GM19193 (cell line): ENCODE results near the gene MAN2C1.
A peak's percentile ranks its signal among the peaks of the same experiment; 100 is the strongest.

Experiments
- POLR2A ChIP-seq: IDR thresholded peaks from 4 replicates; pipeline ENCODE4 v1.6.1; 2011; ENCODE audit not compliant: insufficient read depth, insufficient read length; ENCODE audit errors: extremely low read depth

The MAN2C1 gene

DNA sequence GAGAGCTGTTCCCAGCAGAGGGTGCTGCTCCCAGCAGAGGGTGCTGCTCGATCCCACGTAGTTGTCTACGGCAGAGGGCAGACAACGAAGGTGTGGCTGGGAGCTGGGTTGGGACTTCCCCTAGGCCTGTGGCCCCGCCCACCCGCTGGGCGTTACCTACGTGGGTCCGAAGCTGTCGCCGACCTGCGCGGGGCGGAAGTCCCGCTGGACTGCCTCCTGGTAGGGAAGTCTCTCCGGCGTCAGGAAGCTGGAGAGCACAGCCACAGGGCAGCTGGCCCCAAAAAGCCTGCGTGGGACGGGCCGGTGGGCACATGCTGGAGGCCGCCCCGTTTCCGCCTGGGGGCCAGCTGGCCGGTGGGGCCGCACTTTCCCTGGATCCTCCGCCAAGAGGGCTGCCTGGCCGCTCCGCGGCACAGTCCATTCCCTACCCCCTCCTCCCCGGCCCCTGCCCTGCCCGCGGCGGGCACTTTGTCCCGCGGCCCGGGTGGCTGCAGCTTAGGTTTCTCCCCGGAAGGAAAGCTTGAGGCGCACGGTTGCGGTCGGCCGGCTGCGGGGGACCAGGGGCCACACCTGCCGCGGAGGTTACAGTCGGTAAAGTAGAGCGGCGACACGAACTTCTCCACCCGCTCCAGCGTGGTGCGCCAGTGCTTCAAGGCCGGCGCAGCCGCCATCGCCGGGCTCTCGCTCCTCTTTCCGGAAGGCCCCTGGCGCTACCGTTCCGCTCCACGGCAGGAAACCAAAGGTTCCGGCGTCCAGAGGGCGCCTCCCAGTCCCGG, at the start of gene MAN2C1:
Gene MAN2C1, minus strand, starts transcription at position 695 of the 776 bp plus-strand sequence. Its CDS starts 24 bp downstream, at position 671.
- peak; percentile 97 for TF ChIP-seq POLR2A

DNA sequence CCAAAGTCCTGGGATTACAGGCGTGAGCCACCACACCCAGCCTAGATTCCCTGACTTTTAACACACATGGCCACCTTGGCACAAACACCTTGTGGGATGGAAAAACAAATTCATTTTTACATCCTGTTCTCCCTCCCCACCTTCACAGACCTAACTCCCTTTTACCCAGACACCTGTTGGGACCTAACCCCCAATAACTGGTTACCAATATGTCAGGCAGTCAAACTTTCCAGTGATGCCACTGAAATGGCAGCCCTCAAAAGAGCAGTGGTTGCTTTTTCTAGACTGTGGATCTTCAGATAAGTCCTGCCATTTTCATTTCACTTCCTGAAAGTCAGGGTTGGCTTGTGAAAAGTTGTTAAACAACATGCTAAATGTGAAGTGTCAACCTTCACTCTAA, 48.2 kb upstream of the MAN2C1 start:
- TF ChIP-seq POLR2A = no peak

DNA sequence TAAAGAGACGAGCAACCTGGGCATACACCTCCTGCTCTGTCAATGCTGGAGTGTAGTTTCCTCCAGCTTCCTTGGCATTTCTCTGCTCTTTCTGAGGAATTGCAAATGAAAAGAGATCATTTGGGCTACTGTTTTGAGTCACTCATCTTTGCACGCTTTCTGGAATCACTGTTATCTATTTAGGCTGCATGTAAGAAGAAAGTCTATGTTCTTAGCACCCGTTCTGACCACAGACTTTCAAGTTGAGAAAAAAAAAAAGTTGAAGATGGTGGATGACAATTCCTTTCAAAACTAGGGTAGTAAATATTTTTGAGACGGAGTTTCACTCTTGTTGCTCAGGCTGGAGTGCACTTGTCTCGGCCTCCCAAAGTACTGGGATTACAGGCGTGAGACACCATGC, 41.8 kb upstream of the MAN2C1 start:
- TF ChIP-seq POLR2A = no peak

DNA sequence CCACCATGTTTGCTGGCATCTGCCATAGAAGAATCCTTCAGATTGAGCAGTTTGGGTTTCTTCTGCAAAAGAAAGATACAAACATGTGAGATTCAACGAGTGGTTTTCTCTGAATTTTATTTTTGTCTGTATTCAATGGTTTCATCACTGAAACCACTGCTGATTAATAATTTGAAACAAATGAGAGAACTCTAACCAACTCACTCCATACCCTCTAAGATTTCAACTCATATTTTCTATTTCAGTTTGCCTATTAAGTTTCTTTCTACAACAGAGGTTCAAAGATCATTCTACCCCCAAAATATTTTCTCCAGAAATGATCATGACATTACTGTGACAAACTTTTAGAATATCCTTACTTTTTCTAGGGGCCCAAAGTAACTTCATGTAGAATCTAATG, 38.7 kb upstream of the MAN2C1 start:
- no peak for TF ChIP-seq POLR2A

DNA sequence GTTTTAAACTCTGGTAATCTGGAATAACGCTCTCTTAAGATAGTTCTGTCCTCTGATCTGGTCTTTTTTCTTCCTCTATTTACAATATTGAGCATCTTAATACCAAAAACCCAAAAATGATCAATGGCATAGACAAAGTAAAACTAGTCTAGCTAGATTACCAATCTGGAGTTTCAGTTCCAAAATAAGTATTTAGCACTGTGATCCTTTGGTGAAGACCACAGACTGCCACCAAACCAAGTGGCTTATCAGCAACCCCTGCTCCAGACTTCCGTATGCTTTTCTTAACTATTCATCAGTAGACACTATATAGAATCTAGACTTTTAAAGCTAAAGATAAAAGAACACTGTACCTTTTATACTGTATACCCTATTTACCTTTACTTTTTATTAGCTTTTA, 35.5 kb upstream of the MAN2C1 start:
- no peak for TF ChIP-seq POLR2A

DNA sequence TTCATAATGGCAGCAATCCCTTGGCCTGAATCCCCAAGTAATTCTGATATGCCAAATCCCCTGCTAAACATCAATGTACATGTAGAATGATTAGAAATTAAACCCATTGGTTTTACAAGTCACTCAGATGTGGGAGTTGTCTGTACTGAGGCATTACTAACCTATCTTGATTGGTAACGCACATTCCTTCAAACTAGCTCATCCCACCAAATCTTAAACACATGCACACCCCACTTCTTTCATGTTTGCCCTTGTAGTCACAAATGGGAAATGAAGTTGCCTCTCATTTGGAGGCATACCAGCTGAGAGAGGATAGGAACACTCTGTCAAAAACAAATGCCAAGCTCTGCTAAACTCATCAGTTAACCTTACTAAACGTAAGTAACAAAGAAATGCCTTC, 29.1 kb upstream of the MAN2C1 start:
- no peak for TF ChIP-seq POLR2A

DNA sequence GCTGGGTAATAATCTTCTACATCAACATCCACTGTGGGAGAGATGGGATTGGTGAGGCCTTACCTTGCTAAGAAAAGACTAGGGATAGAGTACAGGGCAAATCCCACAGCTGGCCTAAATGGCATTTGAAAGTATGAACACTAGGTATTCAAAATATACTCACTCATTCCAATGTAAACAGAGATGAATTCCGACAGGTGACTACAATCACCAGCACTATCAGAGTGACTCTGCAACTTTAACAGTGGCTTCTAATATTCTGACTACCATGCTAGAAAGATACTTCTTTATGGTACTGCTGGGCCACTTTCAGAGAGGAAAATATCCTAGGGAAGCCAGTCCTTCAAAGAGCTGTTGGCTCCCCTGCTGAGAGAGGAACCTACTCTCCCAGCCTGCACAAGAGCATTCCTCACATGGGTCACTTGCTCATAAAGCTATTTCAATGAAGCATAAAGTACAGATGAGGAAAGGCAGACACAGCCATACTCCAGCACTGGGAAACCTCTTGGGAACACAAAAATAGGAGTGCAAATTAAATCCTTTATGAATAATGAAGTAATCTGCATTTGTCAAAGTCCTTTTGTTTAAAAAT, 21.5 kb upstream of the MAN2C1 start:
- no peak for TF ChIP-seq POLR2A

DNA sequence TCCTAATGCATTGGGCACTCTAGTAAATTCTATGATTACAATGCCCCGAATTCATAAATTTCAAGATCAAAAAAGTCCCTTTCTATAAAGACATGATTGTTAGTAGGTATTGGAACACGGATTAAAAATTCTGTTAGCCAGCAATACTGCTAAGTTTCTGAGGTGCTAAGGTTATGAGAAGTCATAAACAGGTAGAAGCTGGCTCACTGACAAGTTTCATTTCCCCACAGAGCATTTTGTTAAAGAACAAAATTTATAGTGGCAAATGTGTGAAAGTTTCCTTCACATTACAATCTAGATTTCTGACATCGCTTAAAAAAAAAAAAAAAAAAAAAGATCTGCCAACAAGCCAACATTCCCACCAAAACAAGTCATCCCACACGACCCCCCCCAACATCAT, 12.4 kb upstream of the MAN2C1 start:
- no peak for TF ChIP-seq POLR2A

DNA sequence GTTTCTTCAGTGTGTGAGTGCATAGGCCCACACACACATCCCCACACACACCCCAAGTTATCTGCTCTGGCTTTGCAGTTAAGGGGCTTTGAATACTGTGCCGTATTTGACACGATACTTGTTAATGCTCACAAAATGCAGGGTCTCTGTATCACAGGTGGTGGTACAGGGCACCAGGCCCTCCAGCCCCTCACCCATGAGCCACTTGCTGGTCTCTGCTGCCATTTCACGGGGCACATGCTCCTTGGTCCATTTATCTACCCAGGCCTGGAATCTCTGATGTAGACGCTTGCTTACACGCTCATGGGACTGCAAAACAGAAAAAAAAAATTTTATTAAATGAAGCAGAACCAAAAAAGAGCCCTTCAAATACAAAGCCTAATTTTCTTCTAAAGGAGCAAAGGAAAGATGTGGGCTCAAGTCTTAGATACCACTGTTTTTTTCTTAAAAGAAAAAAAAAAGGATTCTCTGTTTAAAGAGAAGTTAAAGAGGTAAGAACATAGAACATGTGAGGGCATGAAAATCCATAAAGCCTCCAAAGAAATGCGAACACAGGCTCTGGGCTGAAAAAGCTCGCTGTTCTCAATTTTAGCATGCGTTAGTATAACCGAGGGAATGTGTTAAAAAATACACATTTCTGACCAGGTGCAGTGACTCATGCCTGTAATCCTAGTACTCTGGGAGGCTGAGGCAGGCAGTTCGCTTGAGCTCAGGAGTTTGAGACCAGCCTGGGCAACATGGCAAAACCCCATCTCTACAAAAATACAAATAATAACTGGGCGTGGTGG, 3.7 kb upstream of the MAN2C1 start:
- no peak for TF ChIP-seq POLR2A

DNA sequence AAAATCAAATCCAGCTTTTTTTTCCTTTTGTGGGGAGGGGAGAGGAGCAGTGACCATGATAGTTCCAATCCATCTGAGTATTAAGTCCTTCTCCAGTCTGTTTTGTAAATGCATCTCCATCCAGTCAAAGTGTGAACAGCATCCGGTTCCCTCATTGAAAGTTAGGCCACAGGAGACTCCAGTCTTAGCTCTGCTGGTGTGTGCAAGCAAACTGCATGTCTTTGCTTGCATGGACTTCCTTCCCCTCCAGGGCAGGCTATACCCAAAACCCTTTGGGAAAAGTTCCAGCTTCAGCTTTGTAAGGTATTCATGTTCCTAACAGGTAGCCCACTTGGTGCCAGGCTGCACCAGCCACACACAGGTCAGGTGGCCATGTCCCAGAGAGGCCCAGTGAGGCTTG, 3.1 kb upstream of the MAN2C1 start:
- TF ChIP-seq POLR2A = no peak

DNA sequence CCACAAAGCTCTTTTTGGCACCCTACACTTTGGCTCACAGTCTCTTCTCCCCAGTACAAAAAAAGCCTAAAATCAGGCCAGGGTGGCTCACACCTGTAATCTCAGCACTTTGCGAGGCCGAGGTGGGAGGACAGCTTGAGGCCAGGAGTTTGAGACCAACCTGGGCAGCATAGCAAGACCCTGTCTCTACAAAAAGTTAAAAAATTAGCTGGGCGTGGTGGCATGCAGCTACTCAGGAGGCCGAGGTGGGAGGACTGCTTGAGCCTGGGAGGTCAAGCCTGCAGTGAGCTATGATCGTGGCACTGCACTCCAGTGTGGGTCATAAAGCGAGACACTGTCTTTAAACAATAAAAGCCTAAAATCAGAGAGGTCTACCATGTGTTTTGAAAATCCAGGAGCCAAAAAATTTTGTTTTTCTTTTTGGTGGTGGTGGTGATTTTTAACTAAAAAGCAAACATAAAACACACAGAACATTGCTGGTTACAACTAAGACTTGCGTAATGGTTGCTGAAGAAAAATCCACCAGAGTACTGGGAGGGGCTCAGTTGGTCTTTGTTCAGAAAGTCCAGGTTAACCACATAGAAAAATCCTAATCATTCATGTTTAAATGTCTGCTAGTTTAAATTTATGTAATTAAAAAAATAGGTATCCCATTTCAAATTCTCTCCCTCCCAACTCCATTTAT, 1.6 kb upstream of the MAN2C1 start:
- no peak for TF ChIP-seq POLR2A

DNA sequence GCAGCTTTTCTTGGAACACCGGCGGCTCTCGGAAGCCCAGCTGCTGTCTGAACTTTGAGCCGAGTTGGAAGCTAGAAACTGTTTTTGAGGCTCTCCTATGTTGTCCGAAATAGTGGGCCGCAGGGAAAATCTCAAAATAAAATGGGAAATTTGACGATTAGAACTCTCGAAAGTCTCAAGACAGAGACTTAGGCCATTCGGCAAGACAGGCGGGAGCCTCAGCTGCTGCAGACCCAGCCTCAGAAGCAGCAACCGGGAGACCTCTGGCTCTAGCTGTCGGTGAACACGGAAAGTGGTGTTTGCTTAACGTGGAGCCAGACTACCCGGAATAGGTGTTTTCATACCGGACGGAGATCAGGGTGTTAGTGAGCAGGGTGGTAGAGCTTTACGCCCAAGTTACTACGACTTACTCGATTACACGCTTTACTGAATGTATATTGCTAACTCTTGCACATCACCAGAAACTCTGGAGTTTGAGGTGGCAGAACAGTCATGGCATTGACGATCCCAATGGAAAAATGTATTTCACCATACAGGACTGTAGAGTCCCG, 357 bp upstream of the MAN2C1 start:
- no peak for TF ChIP-seq POLR2A

DNA sequence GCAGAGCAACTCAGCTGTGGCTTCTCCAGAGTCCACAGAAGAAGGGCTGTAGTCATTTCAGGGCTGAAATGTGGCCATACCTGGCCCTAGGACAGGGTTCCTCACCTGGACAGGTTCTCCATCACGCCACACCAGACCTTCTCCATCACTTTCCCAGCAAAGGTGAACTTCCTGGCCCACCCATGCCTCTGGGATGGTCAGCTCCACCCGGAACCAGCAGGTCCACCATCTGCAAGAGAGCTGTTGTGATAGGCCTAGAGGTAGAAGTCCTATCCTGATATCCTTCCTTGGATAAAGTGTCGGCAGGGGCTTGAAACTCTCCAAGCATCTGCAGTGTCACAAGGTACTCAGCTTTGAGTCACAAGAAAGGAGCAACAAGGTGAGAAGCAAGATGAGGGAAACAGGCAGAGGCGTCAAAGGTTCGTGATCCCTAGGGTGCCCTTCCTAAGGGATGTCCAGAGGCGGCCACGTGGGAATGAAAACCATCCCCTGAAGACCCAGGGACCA, 948 bp downstream of the MAN2C1 start:
- no peak for TF ChIP-seq POLR2A

DNA sequence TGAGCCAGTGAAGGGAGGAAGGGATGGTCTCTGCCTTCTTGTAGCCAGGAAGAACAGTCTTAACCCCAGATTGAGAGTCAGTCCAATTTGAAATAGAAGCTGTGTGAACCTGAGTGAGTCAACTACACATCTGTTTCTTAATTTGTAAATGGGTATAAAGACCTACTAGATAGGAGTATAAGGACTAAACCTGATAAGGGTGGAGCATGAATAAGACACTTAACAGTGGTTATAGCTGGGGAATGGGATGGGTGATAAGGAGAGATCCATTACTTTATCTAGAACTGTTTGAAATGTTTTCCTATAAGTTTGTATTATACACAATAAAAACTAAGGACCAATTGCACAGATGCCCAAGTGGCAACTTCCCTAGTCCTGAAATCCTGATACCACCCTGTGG, 1.4 kb downstream of the MAN2C1 start:
- TF ChIP-seq POLR2A = no peak

DNA sequence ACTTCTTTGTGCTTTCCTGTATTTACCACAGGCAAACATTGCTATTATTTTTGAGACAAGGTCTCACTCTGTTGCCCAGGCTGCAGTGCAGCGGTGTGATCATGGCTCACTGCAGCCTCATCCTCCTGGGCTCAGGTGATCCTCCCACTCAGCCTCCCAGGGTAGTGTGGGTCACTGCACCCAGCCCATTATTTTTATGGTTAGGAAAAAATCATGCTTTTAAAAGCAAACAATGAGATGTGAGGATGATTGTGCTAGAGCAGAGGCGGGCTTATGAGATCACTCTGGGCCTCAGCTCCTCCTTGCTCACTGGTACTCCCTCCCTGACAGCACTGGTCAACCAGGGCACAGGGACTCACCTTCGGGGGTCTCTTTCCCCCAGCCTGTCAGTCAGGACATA, 2.2 kb downstream of the MAN2C1 start:
- TF ChIP-seq POLR2A = no peak
